HG03565 (cell line): ENCODE data around the gene NTSR1.

ENCODE experiments used
- ATAC-seq: cut with Tn5 transposase; IDR thresholded peaks from one replicate; pipeline ENCODE4 v1.9.1; 2021; ENCODE audit warnings: mild to moderate bottlenecking, moderate library complexity; ENCODE audit not compliant: unreplicated experiment

Gene NTSR1

GRCh38 chr20:62780204-62780603 is 71.6 kb downstream of the NTSR1 start:
- ATAC-seq = no peak

GRCh38 chr20:62780696-62781095 is 72.1 kb downstream of the NTSR1 start:
- ATAC-seq = no peak

DNA sequence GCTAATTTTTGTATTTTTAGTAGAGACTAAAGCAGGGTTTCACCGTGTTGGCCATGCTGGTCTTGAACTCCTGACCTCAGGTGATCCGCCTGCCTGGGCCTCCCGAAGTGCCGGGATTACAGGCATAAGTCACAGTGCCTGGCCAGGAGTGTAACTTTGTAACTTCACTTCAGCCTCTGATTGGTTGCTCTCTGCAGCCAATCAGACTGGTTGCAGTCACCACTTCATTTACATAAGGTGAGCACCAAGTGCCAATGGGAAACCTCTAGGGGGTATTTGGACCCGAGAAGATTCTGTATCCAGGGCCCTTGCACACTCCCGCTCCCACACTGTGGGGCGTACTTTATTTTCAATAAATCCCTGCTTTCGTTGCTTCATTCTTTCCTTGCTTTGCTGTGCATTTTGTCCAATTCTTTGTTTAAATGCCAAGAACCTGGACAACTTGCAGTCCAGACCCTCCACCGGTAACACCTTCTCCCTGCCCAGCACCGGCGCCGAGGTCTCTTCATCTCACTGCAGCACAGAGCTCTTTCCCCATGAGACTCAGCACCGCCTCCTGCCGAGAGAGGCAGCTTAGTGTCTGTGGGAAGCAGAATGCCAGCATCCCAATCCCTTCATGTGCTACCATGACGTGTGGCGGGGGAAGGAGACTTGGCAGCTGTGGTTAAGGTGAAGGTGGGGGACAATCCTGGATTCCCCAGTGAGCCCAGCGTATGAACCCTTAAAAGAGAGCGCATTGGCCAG is 73.7 kb downstream of the NTSR1 start:
- no peak for ATAC-seq

- no peak for ATAC-seq
Measured at GRCh38 chr20:62782893-62783278, 74.2 kb downstream of the NTSR1 start.

DNA sequence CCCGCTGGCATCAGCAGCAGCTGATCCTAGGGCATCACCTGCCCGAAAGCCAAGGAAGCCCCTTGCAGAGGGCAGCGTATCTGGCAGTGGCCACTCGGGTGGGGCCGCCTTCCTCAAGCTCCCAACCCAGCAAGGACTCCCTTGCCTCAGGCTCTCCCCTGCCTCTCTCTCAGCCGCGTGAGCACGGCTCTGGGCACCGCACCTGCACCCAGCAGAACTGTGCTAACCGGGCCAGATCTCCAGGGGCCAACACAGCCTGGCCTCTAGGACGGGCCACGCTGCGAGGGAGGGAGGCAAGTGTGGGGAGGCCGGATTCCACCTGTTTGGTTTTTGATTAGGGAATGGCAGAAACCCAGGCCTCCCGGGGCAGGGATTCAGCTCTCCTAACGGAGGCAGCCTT is 75.9 kb downstream of the NTSR1 start:
- ATAC-seq = no peak

- ATAC-seq = no peak
Measured at GRCh38 chr20:62785393-62785792, 76.8 kb downstream of the NTSR1 start.

GRCh38 chr20:62786157-62786556 is 77.5 kb downstream of the NTSR1 start:
- no peak for ATAC-seq

DNA sequence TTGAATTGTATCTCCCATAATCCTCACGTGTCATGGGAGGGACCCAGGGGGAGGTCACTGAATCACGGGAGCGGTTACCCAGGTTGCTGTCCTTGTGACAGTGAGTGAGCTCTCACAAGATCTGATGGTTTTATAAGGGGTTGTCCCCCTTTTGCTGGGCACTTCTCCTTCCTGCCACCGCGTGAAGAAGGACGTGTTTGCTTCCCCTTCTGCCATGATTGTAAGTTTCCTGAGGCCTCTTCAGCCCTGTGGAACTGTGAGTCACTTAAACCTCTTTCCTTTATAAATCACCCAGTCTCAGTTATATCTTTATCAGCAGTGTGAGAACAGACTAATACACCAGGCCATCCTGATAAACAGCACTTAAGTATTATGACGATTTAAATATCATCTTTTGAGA is 78.7 kb downstream of the NTSR1 start:
- ATAC-seq = no peak

GRCh38 chr20:62787866-62788265 is 79.2 kb downstream of the NTSR1 start:
- ATAC-seq = no peak

DNA sequence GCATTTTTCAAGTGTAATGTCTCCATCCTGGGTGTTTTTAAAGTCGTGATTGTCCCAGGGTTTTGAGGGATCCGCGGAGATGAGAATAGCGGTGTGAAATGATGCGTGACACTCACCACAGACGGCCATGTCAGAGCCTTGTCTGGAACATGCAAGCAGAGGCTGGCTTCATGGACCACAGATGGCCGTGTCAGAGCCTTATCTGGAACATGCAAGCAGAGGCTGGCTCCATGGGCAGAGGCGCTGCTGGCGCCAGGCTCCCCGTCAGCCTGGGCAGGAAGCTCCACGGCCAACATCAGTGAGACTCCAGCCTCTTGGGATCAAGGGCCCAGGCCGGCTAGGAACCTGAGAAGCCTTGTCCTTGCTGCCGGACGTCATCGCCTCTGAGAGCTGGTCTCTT is 80.0 kb downstream of the NTSR1 start:
- ATAC-seq = no peak

GRCh38 chr20:62790075-62790474 is 81.4 kb downstream of the NTSR1 start:
- no peak for ATAC-seq

DNA sequence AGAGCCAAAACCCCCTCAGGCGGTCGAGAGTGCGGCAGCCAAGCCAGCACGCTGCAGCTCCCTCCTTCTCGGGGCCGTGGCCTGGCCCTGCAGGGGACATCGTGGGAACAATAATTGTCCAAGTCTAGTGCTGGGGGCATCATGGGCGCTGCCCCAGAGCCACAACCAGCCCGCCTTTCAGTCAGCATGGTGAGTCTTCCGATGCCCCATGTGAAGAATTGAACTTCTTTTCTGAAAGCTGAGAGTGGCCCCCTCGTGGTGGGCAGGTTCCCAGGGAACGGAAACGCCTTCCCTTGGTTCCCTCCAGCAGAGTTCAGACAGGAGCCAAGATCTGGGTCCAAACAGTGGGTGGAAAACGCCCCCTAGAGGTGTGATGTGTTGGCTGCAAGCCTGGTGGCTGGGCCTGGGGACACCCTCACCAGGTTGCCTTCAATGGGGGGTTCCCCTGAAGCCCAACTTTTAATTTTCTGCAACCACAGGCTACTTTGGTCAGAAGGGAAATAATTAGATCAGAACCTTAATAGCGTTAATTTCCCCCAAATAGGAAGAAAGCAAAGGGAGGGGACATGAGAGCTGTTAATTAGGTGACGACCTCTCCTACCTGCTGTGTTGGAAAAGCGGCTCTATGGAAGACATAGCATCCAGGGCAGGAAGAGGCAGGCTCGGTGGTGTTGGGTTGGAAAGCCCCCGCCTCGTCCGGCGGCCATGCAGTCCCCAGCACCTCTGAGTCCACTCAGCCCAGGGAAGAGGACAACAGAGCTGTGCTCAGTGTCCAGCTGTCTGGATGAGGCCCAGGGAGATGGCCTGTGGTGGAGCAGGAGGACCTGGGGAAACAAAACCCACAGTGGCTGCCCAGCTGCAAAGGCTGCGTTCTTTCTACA is 82.9 kb downstream of the NTSR1 start:
- no peak for ATAC-seq

DNA sequence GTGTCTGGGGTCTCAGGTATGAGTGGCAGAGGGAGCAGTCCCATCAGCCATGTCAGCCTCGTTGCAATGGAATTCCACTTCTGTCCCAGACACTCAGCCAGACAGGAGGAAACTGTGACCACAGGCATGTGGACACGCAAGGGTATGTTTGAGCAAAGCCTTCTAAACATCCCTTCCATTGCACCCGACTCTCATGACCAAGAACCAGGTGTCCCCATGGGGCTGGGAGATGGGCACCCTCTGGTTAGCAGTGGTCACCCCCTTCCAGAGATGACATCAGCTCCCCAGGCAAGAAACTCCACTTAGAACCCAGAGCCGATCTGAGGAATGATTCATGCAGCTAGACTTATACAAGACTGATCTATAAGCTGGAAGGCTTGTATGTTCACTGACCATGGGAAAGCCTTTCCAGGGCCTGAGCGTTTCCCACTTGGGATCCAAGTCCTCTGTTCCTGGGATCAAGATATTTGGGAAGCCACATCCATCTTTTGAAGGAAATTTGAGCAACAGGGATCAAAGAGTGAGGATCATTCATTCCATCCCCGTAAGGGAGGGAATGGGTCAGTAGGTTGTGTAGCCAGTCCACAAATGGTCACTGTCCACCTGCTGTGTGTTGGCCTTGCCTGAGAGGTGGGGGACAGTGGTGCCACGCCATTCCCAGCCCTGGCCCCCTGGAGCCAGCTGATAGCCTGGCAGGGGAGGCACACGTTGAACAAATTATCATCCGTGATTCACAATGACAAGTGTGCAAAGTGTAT is 83.7 kb downstream of the NTSR1 start:
- no peak for ATAC-seq

DNA sequence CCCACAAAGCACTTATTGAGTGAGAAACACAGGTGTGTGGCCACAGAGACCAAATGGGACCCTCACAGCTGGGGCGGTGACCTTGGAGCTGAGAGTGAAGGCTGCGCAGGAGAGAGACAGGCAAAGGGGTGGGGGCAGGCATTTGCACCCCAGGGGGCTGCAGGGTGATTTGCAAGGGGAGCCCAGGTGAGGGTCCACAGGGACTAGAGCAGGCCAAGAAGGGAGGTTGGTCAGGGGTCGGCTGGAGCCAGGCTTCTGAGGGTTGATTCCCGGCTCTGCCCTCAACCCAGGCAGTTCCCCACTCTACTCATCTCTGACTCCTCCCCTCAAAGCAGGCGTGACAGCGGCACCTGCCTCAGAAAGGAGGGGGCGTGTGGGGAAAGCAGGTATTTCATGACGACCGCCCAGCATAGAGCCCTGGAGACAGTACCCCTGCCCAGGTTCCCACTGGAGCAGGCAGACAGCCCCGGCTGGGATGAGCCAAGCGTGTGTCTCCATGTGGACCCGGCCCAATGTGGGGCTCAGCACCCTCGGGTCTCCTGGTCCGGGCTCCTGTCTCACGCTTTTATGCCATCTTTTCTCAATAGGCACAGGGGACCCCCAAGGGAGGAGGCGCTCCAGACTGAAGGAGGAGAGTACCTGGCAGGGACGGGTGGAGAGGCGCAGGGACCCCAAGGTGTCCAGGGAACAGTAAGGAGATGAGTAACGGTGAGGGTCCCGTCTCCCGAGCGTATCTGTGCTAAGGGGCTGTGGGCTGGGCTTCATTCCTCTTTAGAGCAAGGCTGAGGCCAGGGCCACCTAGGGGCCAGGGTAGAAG is 84.5 kb downstream of the NTSR1 start:
- ATAC-seq = no peak

- no peak for ATAC-seq
Measured at GRCh38 chr20:62793757-62794006, 85.0 kb downstream of the NTSR1 start.

- ATAC-seq = peak; percentile 53
Measured at GRCh38 chr20:62794007-62794724, 85.5 kb downstream of the NTSR1 start.

- ATAC-seq = no peak
Measured at GRCh38 chr20:62795023-62795761, 86.6 kb downstream of the NTSR1 start.

DNA sequence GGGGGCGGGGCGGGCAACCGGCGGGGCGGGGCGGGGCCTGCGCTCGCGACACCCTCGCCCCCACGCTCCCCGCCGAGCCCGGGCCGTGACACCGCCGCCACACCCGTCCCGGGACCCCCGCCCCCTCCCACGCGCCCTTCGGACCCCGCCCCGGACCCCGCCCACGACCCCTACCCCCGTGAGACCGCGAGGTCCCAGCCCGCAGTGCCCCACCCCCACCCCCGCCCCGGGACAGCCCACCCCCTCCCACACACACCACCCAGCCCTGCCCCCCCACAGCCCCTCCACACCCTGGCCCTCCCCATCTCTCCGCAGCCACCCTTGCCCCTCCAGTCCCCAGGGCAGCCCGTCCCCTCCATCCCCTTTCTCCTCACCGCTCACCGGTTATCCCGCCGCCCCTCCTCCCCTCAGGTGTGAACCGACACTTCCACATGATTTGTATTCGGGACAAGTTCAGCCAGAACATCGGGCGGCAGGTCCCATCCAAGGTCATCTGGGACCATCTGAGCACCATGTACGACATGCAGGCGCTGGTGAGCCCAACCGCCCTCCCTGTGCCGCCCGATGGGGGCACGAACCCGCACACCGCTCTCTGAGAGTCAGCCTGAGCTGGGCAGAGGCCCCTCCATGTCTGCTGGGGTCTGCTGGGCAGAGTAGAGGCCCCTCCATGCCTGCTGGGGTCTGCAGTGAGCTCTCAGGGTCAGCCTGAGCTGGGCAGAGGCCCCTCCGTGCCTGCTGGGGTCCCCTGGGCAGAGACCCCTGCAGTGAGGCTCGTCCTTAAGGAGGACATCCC is 88.3 kb downstream of the NTSR1 start:
- no peak for ATAC-seq
